Measurements from ENCODE around the gene ASCL4. TPM values are rescaled to one million over a fixed set of nuclear protein-coding genes. Genes with fewer than 3 reads are reported as not detected.

ASCL4 gene
- total RNA-seq, 4 donors from 2014 or later = not detected

GRCh38 chr12:107807471-107808150, 33.1 kb downstream of the ASCL4 start:
- ATAC-seq (ENCODE audit: low FRiP score) = no peak
- no peak for DNase-seq (ENCODE audit: low spot score)
- no peak for TF ChIP-seq CTCF (IDR thresholded peaks at IDR 0.05)

- TF ChIP-seq CTCF (IDR thresholded peaks at IDR 0.05) = no peak
- no peak for ATAC-seq (ENCODE audit: low FRiP score)
- DNase-seq (ENCODE audit: low spot score) = no peak
These were observed 42.7 kb downstream of the ASCL4 start for GRCh38 chr12:107817250-107817649.

- DNase-seq (ENCODE audit: low spot score) (no peak), ATAC-seq (ENCODE audit: low FRiP score) (no peak)
- no peak for TF ChIP-seq CTCF (IDR thresholded peaks at IDR 0.05)
These were observed 44.5 kb downstream of the ASCL4 start for GRCh38 chr12:107818984-107819383.

- no peak for DNase-seq (ENCODE audit: low spot score)
- no peak for ATAC-seq (ENCODE audit: low FRiP score)
- no peak for TF ChIP-seq CTCF (IDR thresholded peaks at IDR 0.05)
These were observed 47.9 kb downstream of the ASCL4 start for GRCh38 chr12:107822356-107822755.

Other genes with a start within 250 kb of the ASCL4 start
- 100 to 1,000 TPM in 3 of 4 donors, 10 to 100 TPM in 1; 76.1 to 187 (median 113) TPM for gene PWP1, start 88.9 kb upstream of the ASCL4 start, total RNA-seq
- 10 to 100 TPM; 25.0 to 45.3 (median 29.9) TPM for gene PRDM4, start 13.6 kb upstream of the ASCL4 start, total RNA-seq

Measured in omental fat pad (tissue), 4 donors.